HG02981 (cell line): Measurements from ENCODE around the gene CTPS1.

Experiments
- ATAC-seq: cut with Tn5 transposase; IDR thresholded peaks from one replicate; pipeline ENCODE4 v1.9.1; 2021; ENCODE audit warnings: mild to moderate bottlenecking, moderate library complexity; ENCODE audit not compliant: unreplicated experiment

Gene CTPS1

GRCh38 chr1:40966417-40966816 is 13.1 kb upstream of the CTPS1 start:
- ATAC-seq, result no peak

- no peak for ATAC-seq
Observed at GRCh38 chr1:40969445-40969844, 10.1 kb upstream of the CTPS1 start.

- no peak for ATAC-seq
Observed at GRCh38 chr1:40971966-40972365, 7.5 kb upstream of the CTPS1 start.

GRCh38 chr1:40973912-40974311 is 5.6 kb upstream of the CTPS1 start:
- no peak for ATAC-seq

- ATAC-seq, result no peak
Observed at GRCh38 chr1:40974945-40975344, 4.6 kb upstream of the CTPS1 start.

- ATAC-seq, result no peak
Observed at GRCh38 chr1:40976952-40977690, 2.4 kb upstream of the CTPS1 start.

- no peak for ATAC-seq
Observed at GRCh38 chr1:40977716-40978115, 1.8 kb upstream of the CTPS1 start.

- ATAC-seq, result no peak
Observed at GRCh38 chr1:40978886-40979240, 633 bp upstream of the CTPS1 start.

- peak; percentile 18 for ATAC-seq
Observed at GRCh38 chr1:40980068-40980452, 564 bp downstream of the CTPS1 start.

GRCh38 chr1:40980453-40981121 is 1.1 kb downstream of the CTPS1 start:
- no peak for ATAC-seq

- no peak for ATAC-seq
Observed at GRCh38 chr1:40981691-40982448, 2.4 kb downstream of the CTPS1 start.

GRCh38 chr1:40982721-40983120 is 3.2 kb downstream of the CTPS1 start:
- ATAC-seq, result no peak

GRCh38 chr1:40983286-40983685 is 3.8 kb downstream of the CTPS1 start:
- no peak for ATAC-seq

GRCh38 chr1:40984066-40984465 is 4.6 kb downstream of the CTPS1 start:
- no peak for ATAC-seq

- no peak for ATAC-seq
Observed at GRCh38 chr1:40984531-40984930, 5.0 kb downstream of the CTPS1 start.

GRCh38 chr1:40985161-40985560 is 5.7 kb downstream of the CTPS1 start:
- no peak for ATAC-seq

- ATAC-seq, result no peak
Observed at GRCh38 chr1:40985875-40986274, 6.4 kb downstream of the CTPS1 start.

- ATAC-seq, result no peak
Observed at GRCh38 chr1:40986328-40986783, 6.9 kb downstream of the CTPS1 start.

- ATAC-seq, result no peak
Observed at GRCh38 chr1:40986956-40987355, 7.5 kb downstream of the CTPS1 start.

GRCh38 chr1:40987439-40988276 is 8.2 kb downstream of the CTPS1 start:
- ATAC-seq, result no peak

- no peak for ATAC-seq
Observed at GRCh38 chr1:40988280-40988679, 8.8 kb downstream of the CTPS1 start.
